Measurements from ENCODE around the gene CHD2.

The CHD2 gene

DNA sequence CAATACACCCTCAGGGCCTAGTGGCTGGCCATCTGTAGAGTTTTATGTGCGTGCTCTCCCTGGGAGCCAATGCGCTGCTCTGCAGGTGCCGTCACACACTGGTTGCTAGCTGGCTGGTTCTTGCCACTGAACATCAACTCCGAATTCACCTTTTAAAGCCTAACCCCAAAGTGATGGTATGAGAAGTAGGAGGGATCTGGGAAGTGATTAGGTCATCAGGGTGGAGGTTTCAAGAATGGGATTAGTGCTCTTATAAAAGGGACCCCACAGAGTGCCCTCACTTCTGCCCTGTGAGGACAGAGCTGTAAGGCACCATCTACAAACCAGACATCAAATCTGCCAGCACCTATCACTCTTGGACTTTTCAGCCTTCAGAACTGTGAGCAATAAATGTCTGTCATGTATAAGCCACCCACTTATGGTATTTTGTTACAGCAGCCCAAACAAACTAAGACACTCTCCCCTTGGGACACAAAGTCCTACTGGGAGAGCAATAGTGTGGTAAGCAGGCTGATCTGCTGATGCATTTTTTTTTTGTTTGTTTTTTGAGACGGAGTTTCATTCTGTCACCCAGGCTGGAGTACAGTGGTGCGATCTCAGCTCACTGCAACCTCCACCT lies 168.6 kb downstream of the CHD2 start:
- DNase-seq (ENCODE audit: low spot score) = no peak

DNA sequence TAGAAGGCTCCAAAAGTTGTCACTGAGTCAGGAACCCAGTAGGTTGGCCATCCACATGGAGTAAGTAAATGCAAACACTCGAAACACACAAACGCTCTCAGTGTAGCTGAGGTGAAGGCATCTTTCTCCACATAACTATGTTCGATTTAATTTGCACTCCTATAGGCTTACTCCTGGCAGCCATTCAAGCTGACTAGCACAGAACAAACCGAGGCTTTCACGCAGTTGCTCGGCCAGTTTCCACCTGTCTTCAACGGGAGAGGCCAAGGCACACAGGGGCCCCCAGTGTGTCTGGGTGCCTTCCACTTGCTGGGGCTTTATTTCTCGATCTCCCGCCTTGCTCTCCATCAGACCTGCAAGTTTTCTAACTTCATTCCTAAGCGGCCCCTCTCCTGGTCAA lies 170.0 kb downstream of the CHD2 start:
- no peak for DNase-seq (ENCODE audit: low spot score)

DNA sequence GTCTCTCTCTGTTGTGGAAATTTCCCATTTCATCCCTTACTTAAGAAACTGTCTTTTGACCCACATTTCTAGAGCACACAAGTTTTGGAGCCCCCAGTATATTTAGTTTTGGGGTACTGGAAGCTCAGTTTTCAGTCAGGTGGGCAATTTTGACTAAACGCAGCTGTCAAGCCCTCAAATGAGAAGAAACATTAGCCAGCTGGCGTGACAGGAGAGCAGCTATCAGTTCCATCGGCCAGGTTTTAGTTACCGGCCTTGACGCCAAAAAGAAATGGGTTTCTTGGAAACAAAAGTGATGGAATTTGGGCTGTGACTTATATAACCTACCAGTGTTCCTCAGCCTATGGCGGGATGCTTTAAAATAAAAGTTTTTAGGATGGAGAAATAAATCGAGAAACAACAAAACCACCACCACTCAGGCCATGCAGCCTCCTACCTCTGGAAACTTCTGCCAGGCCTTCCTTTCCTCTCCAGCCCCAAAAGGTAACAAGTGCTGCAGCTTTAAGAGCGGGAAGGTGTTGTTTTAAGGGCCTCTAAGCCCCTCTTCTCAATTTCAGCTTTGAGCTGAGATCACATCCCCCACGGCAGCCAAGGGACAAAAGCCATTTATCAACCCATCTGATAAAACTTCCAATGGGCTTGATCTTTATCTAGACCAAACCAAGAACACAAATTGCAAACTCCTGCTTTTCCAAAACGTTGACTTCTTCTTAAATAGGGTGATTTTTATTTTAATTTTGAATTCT lies 170.6 kb downstream of the CHD2 start:
- no peak for DNase-seq (ENCODE audit: low spot score)

DNA sequence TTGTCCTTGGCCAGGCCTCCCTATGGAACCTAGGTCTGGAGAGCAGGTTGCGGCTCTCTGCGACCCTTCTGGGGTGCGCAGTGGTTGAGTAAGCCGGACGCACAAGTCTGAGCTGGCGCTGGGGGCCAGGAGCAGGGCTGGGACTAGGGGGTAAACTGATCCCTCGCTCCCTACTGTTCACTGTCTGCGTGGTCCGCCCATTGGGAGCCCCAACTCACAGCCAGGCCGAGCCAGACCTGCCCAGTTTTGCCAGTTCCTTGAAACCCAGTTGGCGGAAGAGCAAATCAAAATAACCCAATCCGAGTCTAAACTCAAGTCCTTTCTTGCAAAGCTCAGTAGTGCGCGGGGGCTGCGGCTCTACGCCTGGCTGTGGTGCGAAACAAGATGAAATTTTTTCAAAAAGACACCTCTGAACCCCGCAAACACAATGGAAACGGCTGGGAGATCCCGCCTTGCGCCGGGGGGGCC lies 171.4 kb downstream of the CHD2 start:
- no peak for DNase-seq (ENCODE audit: low spot score)

DNA sequence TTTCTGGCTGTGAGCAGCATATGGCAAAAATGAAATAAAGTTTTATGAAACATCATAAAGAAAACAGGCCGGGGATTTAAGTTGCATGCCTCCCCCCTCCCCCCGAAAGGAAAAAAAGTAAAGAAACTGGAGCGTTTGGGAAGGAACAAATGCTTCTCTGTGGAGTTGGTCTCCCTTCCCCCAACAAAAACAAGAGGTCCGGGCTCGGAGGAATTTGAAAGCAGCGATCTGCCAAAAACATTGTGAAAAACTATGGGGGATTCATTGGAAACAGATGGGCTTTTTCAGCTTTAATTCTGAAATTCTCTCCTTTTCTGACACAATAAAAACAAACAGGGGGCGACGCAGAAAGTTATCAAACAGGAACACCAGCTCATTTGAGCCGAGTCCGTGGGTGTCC lies 171.9 kb downstream of the CHD2 start:
- no peak for DNase-seq (ENCODE audit: low spot score)

DNA sequence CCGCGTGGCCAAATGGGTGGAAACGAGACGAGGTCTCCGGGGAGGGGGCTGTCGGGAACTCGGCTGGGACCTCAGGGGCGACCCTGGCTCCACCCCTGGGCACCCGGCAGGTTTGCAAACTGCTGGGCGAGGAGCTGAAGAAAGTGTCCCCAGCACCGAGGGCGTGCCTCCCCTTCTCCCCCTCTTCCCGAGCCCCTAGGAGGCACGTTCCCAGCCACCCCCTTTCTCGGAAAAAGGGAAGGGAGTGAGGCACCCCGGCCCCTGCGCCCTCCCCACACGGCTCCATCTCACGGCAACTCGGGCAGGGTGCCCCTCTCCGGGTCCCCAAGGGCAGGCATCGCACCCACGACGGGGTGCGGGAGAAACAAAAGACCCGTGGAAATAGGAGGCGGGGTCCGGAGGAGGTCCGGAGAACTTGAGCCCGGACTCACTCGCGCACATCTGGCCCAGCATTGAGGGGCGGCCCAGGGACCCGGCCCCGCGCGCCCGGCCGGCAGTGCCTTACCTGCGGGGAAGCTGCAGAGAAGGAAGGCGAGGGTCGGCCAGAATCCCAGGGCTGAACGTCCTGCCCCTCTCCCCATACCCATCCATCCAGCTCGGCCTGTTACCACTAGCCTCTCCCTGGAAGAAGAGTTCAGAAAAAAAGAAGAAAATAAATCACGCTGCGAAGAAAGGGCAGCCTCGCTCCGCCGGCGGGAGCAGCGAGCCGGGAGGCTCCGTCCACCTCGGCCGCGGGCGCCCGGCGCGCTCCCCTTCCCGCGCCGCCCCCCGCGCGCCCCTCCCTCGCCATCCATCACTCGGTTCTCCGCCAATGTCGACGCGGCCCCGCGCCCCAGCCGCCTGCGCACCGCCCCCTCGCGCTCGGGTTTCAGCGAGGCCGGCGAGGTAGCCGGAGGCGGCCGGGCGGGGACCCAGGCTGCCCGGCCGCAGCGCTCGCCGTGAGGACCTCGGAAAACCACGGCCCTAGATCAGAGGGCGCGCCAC lies 172.6 kb downstream of the CHD2 start:
- no peak for DNase-seq (ENCODE audit: low spot score)

DNA sequence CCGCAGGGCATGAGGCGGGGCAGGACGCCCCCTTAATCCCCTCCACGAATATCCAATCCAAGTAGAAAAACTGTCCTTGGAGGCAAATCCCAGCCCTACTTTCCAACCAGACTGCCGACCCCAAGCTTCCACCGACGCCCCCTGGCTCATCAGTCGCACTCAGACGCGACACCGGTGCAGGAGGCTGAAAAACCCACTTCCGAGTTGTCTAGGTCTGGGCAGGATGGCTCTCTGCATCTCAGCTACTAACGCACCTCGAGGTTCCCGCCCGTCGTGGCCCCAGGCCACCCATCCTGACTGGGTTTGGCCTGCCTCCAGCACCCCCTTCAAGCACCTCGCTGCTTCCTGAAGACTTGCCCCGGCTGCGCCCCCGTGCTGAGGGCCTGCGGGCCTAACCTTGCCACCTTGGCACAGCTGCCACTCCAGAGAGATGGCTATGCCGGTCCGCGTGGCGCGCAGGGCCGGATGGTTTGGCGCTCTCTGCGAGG lies 173.4 kb downstream of the CHD2 start:
- no peak for DNase-seq (ENCODE audit: low spot score)

DNA sequence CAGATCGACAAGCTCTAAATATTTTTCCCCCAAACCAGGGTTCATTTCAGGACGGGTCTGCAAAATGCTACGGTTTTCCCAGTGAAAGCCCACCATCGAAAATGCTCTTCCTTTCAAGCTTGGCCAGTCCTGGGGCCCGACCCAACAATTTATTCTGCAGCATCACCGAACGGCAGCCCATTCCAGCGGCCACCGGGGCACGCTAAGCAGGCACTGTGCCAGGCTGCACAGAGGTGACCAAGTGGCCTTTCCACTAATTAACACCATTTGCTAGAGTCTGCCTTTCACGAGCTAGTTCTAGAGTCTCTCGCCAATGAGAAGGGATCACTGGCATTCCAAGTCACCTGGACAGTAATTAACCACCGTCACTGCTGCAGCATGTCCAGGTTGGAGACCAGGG lies 174.5 kb downstream of the CHD2 start:
- DNase-seq (ENCODE audit: low spot score) = no peak

DNA sequence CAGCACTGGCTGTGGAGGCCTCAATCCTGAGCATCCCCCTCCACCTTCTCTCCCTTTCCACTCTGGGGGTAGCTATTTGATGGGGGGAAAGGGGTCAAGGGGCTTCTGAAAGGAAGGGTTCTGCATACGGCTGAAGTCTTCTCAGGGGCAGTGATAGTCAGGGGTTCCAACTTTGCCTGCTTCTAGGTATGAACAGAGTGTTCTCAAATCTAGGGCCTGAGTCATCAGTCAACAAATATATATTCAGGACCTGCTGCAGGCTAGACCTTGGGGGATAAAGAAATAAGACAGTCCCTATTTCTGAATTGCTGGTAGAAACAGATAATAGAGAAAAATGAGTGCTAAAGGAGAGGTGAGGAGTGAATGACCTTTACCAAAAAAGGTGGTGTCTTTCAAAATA lies 176.1 kb downstream of the CHD2 start:
- no peak for DNase-seq (ENCODE audit: low spot score)

DNA sequence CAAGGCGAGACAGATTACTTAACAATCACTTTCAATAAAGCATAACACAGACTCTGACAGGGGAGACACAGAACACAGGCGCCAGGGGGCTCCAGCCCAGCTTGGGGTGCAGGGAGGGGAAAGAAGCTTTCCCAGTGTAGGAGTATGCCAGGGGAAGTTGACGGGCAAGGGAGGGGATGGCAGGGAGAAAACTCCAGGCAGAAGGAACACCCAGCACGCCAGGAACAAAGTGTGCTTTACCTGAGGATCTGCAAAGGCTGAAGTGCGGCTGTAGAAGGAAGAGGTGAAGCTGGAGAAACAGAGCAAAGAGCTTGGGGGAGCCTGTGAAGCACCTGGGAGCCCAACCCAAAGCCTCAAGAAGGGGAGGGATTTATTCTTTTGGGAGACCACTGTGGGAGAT lies 176.8 kb downstream of the CHD2 start:
- DNase-seq (ENCODE audit: low spot score) = no peak
